Nephron progenitor cell (in vitro differentiated cells): ENCODE data around the gene FABP7.
A peak's percentile ranks its signal among the peaks of the same experiment; 100 is the strongest.
"Not testable (repeated sequence)": the region's sequence is repeated elsewhere in the genome, so short reads cannot be mapped to it uniquely, and the experiment has no call there.

Experiments used
- DNase-seq: peaks from one replicate; pipeline ENCODE4 v3.0.0; 2021
- H3K27ac Mint-ChIP-seq: 2 replicates; pipeline ENCODE4 v1.8.0; 2021; ENCODE audit warnings: mild to moderate bottlenecking, moderate library complexity, mixed read lengths
- H3K27me3 Mint-ChIP-seq: 2 replicates; pipeline ENCODE4 v1.8.0; 2021; ENCODE audit warnings: mild to moderate bottlenecking, low read depth, mixed read lengths; ENCODE audit not compliant: poor library complexity
- H3K36me3 Mint-ChIP-seq: 2 replicates; pipeline ENCODE4 v1.8.0; 2021; ENCODE audit warnings: low read depth, mixed read lengths
- H3K4me1 Mint-ChIP-seq: 2 replicates; pipeline ENCODE4 v1.8.0; 2021; ENCODE audit warnings: mixed read lengths
- H3K4me3 Mint-ChIP-seq: 2 replicates; pipeline ENCODE4 v1.8.0; 2021; ENCODE audit warnings: mild to moderate bottlenecking, moderate library complexity, mixed read lengths
- H3K9me3 Mint-ChIP-seq: 2 replicates; pipeline ENCODE4 v1.8.0; 2021; ENCODE audit warnings: mild to moderate bottlenecking, moderate library complexity, mixed read lengths
- TF ChIP-seq, protein P1 (sequence below): fragments of 200-600 bp; sonication (generic); IDR thresholded peaks from 2 replicates; pipeline ENCODE4 v1.5.0; 2021; ENCODE audit warnings: antibody characterized with exemption

Gene FABP7

DNA sequence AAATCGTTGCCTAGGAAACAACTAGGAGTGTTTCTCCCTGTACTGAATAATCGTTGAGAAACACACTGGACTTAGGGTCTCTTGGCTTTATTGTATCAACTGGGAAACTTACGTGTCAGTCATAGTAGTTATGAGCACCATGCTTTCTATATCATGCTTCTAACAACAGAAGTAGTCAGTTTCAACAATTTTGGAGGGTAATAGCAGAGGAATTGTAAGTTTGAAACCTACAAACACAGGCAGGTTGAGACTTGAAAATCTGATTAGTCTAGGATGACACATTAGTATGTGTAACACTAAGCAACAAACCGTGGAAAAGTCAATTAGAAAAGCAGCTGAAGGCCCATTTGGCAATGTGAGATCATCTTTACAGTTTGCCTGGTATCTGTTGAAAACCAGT, 43.9 kb upstream of the FABP7 start:
- H3K4me3 Mint-ChIP-seq = no peak overlapping the region
- no peaks in the 10 kb centered on the region for H3K36me3 Mint-ChIP-seq
- no peaks in the 10 kb centered on the region for H3K9me3 Mint-ChIP-seq
- TF ChIP-seq, protein P1, sequence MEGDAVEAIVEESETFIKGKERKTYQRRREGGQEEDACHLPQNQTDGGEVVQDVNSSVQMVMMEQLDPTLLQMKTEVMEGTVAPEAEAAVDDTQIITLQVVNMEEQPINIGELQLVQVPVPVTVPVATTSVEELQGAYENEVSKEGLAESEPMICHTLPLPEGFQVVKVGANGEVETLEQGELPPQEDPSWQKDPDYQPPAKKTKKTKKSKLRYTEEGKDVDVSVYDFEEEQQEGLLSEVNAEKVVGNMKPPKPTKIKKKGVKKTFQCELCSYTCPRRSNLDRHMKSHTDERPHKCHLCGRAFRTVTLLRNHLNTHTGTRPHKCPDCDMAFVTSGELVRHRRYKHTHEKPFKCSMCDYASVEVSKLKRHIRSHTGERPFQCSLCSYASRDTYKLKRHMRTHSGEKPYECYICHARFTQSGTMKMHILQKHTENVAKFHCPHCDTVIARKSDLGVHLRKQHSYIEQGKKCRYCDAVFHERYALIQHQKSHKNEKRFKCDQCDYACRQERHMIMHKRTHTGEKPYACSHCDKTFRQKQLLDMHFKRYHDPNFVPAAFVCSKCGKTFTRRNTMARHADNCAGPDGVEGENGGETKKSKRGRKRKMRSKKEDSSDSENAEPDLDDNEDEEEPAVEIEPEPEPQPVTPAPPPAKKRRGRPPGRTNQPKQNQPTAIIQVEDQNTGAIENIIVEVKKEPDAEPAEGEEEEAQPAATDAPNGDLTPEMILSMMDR = no peak
- no peak overlapping the region for H3K27ac Mint-ChIP-seq
- no peak for DNase-seq
- peaks cover 27% of the 10 kb centered on the region for H3K4me1 Mint-ChIP-seq
- H3K27me3 Mint-ChIP-seq = no peaks in the 10 kb centered on the region

DNA sequence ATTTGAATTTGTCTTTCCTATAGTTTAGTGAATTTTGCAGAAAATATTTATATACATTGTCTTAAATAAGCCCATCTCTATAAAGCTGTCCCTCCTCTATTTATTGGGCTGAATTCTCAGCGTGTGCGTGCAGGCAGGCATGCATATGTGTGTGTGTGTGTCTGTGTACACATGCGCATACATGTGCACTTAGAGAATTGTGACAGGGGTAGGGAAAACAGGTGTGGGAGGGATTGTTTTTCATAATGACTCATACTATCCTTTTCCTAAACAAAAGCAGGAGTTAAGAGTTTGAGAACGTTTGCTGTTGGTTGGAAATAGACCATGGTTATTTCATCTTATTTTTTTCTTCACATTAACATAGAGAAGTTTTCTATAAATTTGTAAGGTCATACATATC, 43.4 kb upstream of the FABP7 start:
- no peaks in the 10 kb centered on the region for H3K36me3 Mint-ChIP-seq
- no peaks in the 10 kb centered on the region for H3K9me3 Mint-ChIP-seq
- peaks cover 27% of the 10 kb centered on the region for H3K4me1 Mint-ChIP-seq
- H3K4me3 Mint-ChIP-seq = no peak overlapping the region
- TF ChIP-seq, protein P1 = no peak
- DNase-seq = no peak
- no peak overlapping the region for H3K27ac Mint-ChIP-seq
- peaks cover 2% of the 10 kb centered on the region for H3K27me3 Mint-ChIP-seq

DNA sequence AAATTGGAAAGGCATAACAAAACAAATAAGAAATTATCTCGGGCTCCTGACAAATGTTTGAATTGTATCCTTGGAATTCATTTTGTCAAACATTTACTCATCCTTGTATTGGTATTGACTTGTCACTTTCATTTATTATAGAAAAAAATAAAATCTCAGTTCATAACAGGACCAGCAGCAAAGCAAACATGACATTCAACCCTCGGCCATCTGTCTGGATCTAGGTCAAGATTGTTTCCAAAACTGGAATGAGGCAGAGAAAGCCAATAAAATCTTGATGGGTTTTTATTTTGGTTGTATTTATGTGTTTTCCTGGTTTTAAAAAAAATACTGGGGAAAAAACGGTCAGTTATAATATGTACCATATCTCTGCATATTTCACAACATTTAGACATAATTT, 42.9 kb upstream of the FABP7 start:
- Mint-ChIP-seq H3K27me3 (peaks cover 3% of the 10 kb centered on the region), H3K36me3 (no peaks in the 10 kb centered on the region), H3K27ac (no peak overlapping the region), H3K9me3 (no peaks in the 10 kb centered on the region), H3K4me1 (peaks cover 27% of the 10 kb centered on the region), H3K4me3 (no peak overlapping the region)
- no peak for DNase-seq
- TF ChIP-seq, protein P1 = no peak

DNA sequence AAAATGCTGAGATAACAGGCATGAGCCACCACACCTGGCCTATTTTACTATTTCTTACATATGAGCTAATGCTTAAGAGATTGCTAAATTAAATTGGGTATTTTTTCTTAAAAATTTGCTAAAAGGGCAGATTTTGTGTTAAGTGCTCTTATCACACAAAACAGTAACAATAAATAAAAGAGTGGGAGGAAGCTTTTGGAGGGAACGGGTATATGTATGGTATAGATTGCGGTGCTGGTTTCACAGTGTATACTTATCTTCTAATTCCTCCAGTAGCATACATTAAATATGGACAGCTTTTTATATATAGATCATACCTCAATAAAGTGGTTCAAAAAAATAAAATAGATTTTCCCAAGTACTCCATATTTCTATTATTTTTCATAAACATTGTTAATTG, 39.4 kb upstream of the FABP7 start:
- H3K27ac Mint-ChIP-seq = no peak overlapping the region
- H3K27me3 Mint-ChIP-seq = peaks cover 6% of the 10 kb centered on the region
- TF ChIP-seq, protein P1 = no peak
- H3K9me3 Mint-ChIP-seq = no peaks in the 10 kb centered on the region
- no peak for DNase-seq
- no peaks in the 10 kb centered on the region for H3K36me3 Mint-ChIP-seq
- peaks cover 18% of the 10 kb centered on the region for H3K4me1 Mint-ChIP-seq
- no peak overlapping the region for H3K4me3 Mint-ChIP-seq

DNA sequence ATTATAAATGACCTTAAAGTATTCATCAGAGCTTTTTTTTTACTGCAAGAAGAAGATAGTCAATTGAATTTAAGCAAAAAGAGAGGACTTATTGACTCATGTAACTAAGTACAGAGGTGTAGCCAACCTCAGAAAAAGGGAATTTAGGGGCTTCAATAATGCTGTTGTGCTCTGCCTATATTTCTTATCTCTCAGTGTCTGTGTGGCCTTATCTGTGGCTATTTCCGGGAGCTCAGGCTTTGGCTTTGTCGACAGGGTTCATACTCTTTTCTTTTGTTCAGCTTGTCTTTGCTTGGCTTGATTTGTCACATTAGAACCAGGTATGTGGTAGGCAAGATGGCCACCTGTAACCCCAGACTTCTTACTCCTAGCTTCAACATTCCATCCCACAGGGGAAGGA, 38.6 kb upstream of the FABP7 start:
- TF ChIP-seq, protein P1 = no peak
- no peak overlapping the region for H3K27ac Mint-ChIP-seq
- peaks cover 6% of the 10 kb centered on the region for H3K27me3 Mint-ChIP-seq
- DNase-seq = no peak
- no peak overlapping the region for H3K4me3 Mint-ChIP-seq
- no peaks in the 10 kb centered on the region for H3K9me3 Mint-ChIP-seq
- no peaks in the 10 kb centered on the region for H3K36me3 Mint-ChIP-seq
- peaks cover 9% of the 10 kb centered on the region for H3K4me1 Mint-ChIP-seq

DNA sequence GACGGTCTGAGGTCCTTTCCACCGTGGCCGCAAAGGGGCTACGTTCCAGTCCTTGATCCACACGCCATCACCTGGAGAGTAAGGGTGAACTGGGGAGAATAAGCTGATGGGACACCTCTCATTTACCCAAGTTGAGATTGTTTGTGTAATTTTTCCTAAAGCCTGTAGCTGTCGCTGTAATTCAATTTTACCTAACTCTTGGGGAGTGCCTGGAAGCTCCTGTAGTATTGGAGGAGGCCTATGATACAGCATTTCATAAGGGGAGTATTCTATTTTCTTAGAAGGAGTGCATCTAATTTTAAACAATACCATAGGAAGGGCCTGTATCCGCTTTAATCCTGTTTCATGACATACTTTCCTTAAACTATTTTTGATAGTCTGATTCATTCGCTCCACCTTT, 35.3 kb upstream of the FABP7 start:
- H3K27me3 Mint-ChIP-seq, DNase-seq, H3K4me1 Mint-ChIP-seq, H3K36me3 Mint-ChIP-seq, H3K27ac Mint-ChIP-seq, H3K4me3 Mint-ChIP-seq: not testable (repeated sequence)
- peaks cover 20% of the 10 kb centered on the region for H3K9me3 Mint-ChIP-seq
- TF ChIP-seq, protein P1 = peak; percentile 33

DNA sequence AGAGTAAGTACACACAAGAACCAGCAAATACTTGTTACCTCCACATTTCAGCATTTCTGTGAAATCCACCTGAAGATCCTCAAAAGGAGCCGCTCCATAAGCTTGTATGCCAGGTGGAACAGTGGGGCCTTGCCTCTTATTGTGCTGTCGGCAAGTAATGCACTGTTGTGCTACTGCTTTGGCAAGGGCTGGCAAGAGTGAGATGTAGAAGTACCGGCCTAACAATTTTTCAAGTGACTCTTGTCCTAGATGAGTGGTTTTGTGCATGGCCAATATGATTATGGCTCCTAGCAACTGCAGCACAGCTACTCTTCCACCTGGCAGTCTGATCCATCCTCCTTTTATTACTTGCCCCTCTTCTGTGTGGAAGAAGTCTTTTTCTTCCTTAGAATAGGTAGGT, 34.7 kb upstream of the FABP7 start:
- H3K27ac Mint-ChIP-seq = not testable (repeated sequence)

More for the DNA sequence above, 34.7 kb upstream of the FABP7 start:
- DNase-seq, H3K36me3 Mint-ChIP-seq, H3K27me3 Mint-ChIP-seq, H3K4me1 Mint-ChIP-seq, H3K4me3 Mint-ChIP-seq: not testable (repeated sequence)
- peaks cover 23% of the 10 kb centered on the region for H3K9me3 Mint-ChIP-seq
